Measurements from ENCODE around the gene LAMA2. TPM values are rescaled to one million over a fixed set of nuclear protein-coding genes. Genes with fewer than 3 reads are reported as not detected.
"Not testable (repeated sequence)": the region's sequence is repeated elsewhere in the genome, so short reads cannot be mapped to it uniquely, and the experiment has no call there.

Gene LAMA2
- total RNA-seq, 3 donors from 2014 or later (not counting 1 experiment from before 2014, with no cell fraction given), result 2.1 to 5.3 (median 3.6) TPM

GRCh38 chr6:129047834-129048233 lies 164.9 kb downstream of the LAMA2 start:
- no peaks in the 10 kb centered on the region for H3K27me3 Mint-ChIP-seq (ENCODE audit: low read depth in 2 of 2)
- intact Hi-C loops (cut with micrococcal nuclease), result no loop called here
- H3K27ac ChIP-seq (ENCODE audit: low read length), result no peak overlapping the region
- H3K4me1 ChIP-seq (ENCODE audit: control insufficient read depth, insufficient read depth, low read length), result no peaks in the 10 kb centered on the region
- no peak overlapping the region for H3K4me3 Mint-ChIP-seq
- WGBS (ENCODE audit: insufficient coverage), result 78% methylated on average over 1 of the region's 3 CpGs
- H3K9me3 Mint-ChIP-seq, result no peaks in the 10 kb centered on the region
- no peaks in the 10 kb centered on the region for H3K27me3 ChIP-seq (ENCODE audit: control insufficient read depth, insufficient read depth, low read length)
- no peak overlapping the region for H3K27ac Mint-ChIP-seq
- H3K9me3 ChIP-seq (ENCODE audit: control insufficient read depth, insufficient read depth, low read length), result peaks cover 3% of the 10 kb centered on the region
- no peaks in the 10 kb centered on the region for H3K4me1 Mint-ChIP-seq
- ATAC-seq, result no peak
- no peak overlapping the region for H3K4me3 ChIP-seq (ENCODE audit: low read length)
- H3K36me3 ChIP-seq (ENCODE audit: control insufficient read depth, insufficient read depth, low read length), result no peaks in the 10 kb centered on the region
- no peak for DNase-seq
- no peak for TF ChIP-seq CTCF (IDR thresholded peaks at IDR 0.05)
- H3K36me3 Mint-ChIP-seq, result no peaks in the 10 kb centered on the region

GRCh38 chr6:129050086-129050485 lies 167.1 kb downstream of the LAMA2 start:
- no peak for TF ChIP-seq CTCF (IDR thresholded peaks at IDR 0.05)
- H3K27ac Mint-ChIP-seq, result no peak overlapping the region
- no peak overlapping the region for H3K4me3 Mint-ChIP-seq
- intact Hi-C loops (cut with micrococcal nuclease), result no loop called here
- no peaks in the 10 kb centered on the region for H3K36me3 ChIP-seq (ENCODE audit: control insufficient read depth, insufficient read depth, low read length)
- H3K4me1 Mint-ChIP-seq, result no peaks in the 10 kb centered on the region
- H3K9me3 ChIP-seq (ENCODE audit: control insufficient read depth, insufficient read depth, low read length), result no peaks in the 10 kb centered on the region
- H3K27me3 Mint-ChIP-seq (ENCODE audit: low read depth in 2 of 2), result peaks cover 0 to 4% of the 10 kb centered on the region in 2 donors
- DNase-seq (no peak), ATAC-seq (no peak)
- no peak overlapping the region for H3K4me3 ChIP-seq (ENCODE audit: low read length)
- no peak overlapping the region for H3K27ac ChIP-seq (ENCODE audit: low read length)
- H3K9me3 Mint-ChIP-seq, result no peaks in the 10 kb centered on the region
- H3K27me3 ChIP-seq (ENCODE audit: control insufficient read depth, insufficient read depth, low read length), result no peaks in the 10 kb centered on the region
- no peaks in the 10 kb centered on the region for H3K36me3 Mint-ChIP-seq
- H3K4me1 ChIP-seq (ENCODE audit: control insufficient read depth, insufficient read depth, low read length), result no peaks in the 10 kb centered on the region
- 95% methylated on average over 4 of the region's 4 CpGs for WGBS (ENCODE audit: insufficient coverage)

- H3K27me3 Mint-ChIP-seq (ENCODE audit: low read depth in 2 of 2); H3K9me3 Mint-ChIP-seq; H3K27me3 ChIP-seq (ENCODE audit: control insufficient read depth, insufficient read depth, low read length); H3K4me1 Mint-ChIP-seq; H3K27ac Mint-ChIP-seq; H3K9me3 ChIP-seq (ENCODE audit: control insufficient read depth, insufficient read depth, low read length); H3K4me1 ChIP-seq (ENCODE audit: control insufficient read depth, insufficient read depth, low read length); intact Hi-C loops (cut with micrococcal nuclease); ATAC-seq; H3K4me3 Mint-ChIP-seq; H3K36me3 ChIP-seq (ENCODE audit: control insufficient read depth, insufficient read depth, low read length); H3K36me3 Mint-ChIP-seq; DNase-seq; H3K27ac ChIP-seq (ENCODE audit: low read length); H3K4me3 ChIP-seq (ENCODE audit: low read length): not testable (repeated sequence)
- 93% methylated on average over 13 of the region's 13 CpGs for WGBS (ENCODE audit: insufficient coverage)
These were observed 170.2 kb downstream of the LAMA2 start for GRCh38 chr6:129053143-129053542.

GRCh38 chr6:129055796-129056195 lies 172.9 kb downstream of the LAMA2 start:
- Mint-ChIP-seq H3K4me1 (no peaks in the 10 kb centered on the region), H3K4me3 (no peak overlapping the region), H3K27ac (no peak overlapping the region), H3K27me3 (ENCODE audit: low read depth in 2 of 2) (peaks cover 0 to 4% of the 10 kb centered on the region in 2 donors), H3K36me3 (no peaks in the 10 kb centered on the region), H3K9me3 (no peaks in the 10 kb centered on the region)
- Histone ChIP-seq H3K9me3 (ENCODE audit: control insufficient read depth, insufficient read depth, low read length) (no peaks in the 10 kb centered on the region), H3K27ac (ENCODE audit: low read length) (no peak overlapping the region), H3K4me1 (ENCODE audit: control insufficient read depth, insufficient read depth, low read length) (no peaks in the 10 kb centered on the region), H3K4me3 (ENCODE audit: low read length) (no peak overlapping the region), H3K36me3 (ENCODE audit: control insufficient read depth, insufficient read depth, low read length) (no peaks in the 10 kb centered on the region), H3K27me3 (ENCODE audit: control insufficient read depth, insufficient read depth, low read length) (no peaks in the 10 kb centered on the region)
- ATAC-seq, result no peak
- TF ChIP-seq CTCF (IDR thresholded peaks at IDR 0.05), result no peak
- intact Hi-C loops (cut with micrococcal nuclease), result no loop called here
- WGBS (ENCODE audit: insufficient coverage), result no CpG with 5 or more reads among the region's 3 CpGs
- DNase-seq, result no peak
